Keratinocyte (primary cell): ENCODE measurements around the gene BNC1. TPM values are rescaled to one million over a fixed set of nuclear protein-coding genes. Genes with fewer than 3 reads are reported as not detected.
A peak's percentile ranks its signal among the peaks of the same experiment; 100 is the strongest.

Experiments used
- DNase-seq: peaks from one replicate; pipeline ENCODE4 v3.0.0-alpha.2; 2011; ENCODE audit warnings: low read depth, missing footprints, low spot score
- FAIRE-seq: peaks from 2 replicates; lab custom pipeline; 2011; peaks lifted over from hg19 to GRCh38; lab: Jason Lieb, UNC
- H2AFZ ChIP-seq: 2 replicates; pipeline ENCODE4 v1.6.0; 2012; ENCODE audit warnings: low read length, control low read depth, inconsistent platforms; ENCODE audit not compliant: control insufficient read depth
- H3K27ac ChIP-seq: 2 replicates; pipeline ENCODE4 v1.5.1; 2011; ENCODE audit warnings: low read length; ENCODE audit not compliant: control insufficient read depth, insufficient read depth
- H3K27me3 ChIP-seq: 3 replicates; pipeline ENCODE4 v1.6.0; 2011; ENCODE audit warnings: low read length; ENCODE audit not compliant: control insufficient read depth, insufficient read depth; ENCODE audit errors: extremely low read depth
- H3K36me3 ChIP-seq, 2 experiments: 2 replicates in 1 of 2; 3 replicates in 1 of 2; pipeline ENCODE4 v1.5.1; 2011; ENCODE audit warnings: low read length in 2 of 2, mild to moderate bottlenecking in 1 of 2; ENCODE audit not compliant: control insufficient read depth in 2 of 2, insufficient read depth in 2 of 2; ENCODE audit errors: extremely low read depth in 1 of 2
- H3K4me1 ChIP-seq: 3 replicates; pipeline ENCODE4 v1.5.1; 2011; ENCODE audit warnings: low read length; ENCODE audit not compliant: control insufficient read depth, insufficient read depth; ENCODE audit errors: extremely low read depth
- H3K4me2 ChIP-seq: 3 replicates; pipeline ENCODE4 v1.6.0; 2011; ENCODE audit warnings: low read depth, low read length; ENCODE audit not compliant: control insufficient read depth, insufficient read depth; ENCODE audit errors: extremely low read depth
- H3K4me3 ChIP-seq, 3 experiments: fragments of 200-600 bp in 1 of 3; sonication (generic) in 1 of 3; 2 replicates in 2 of 3; 3 replicates in 1 of 3; pipeline ENCODE4 v1.5.1; 2011 to 2016; ENCODE audit warnings: low read length in 3 of 3, mild to moderate bottlenecking in 3 of 3, control low read depth in 2 of 3, inconsistent platforms in 1 of 3, low read depth in 1 of 3, mixed read lengths in 1 of 3, mixed run types in 1 of 3, moderate library complexity in 1 of 3; ENCODE audit not compliant: control insufficient read depth in 2 of 3, insufficient read depth in 2 of 3; ENCODE audit errors: extremely low read depth in 1 of 3
- H3K79me2 ChIP-seq: 2 replicates; pipeline ENCODE4 v1.6.0; 2012; ENCODE audit warnings: low read length; ENCODE audit not compliant: control insufficient read depth, insufficient read depth
- H3K9ac ChIP-seq: 3 replicates; pipeline ENCODE4 v1.6.0; 2011; ENCODE audit warnings: low read length; ENCODE audit not compliant: control insufficient read depth, insufficient read depth; ENCODE audit errors: extremely low read depth
- H3K9me1 ChIP-seq: 3 replicates; pipeline ENCODE4 v1.6.0; 2011; ENCODE audit warnings: low read length; ENCODE audit not compliant: control insufficient read depth, insufficient read depth; ENCODE audit errors: extremely low read depth
- H3K9me3 ChIP-seq: 2 replicates; pipeline ENCODE4 v1.5.1; 2012; ENCODE audit warnings: low read depth, low read length; ENCODE audit not compliant: control insufficient read depth
- H4K20me1 ChIP-seq: 3 replicates; pipeline ENCODE4 v1.6.0; 2011; ENCODE audit warnings: low read length; ENCODE audit not compliant: control insufficient read depth, insufficient read depth; ENCODE audit errors: extremely low read depth
- CTCF ChIP-seq, 3 experiments: IDR thresholded peaks in 1 of 3; conservative IDR thresholded peaks in 1 of 3; optimal IDR thresholded peaks in 1 of 3; 2 replicates in 2 of 3; 3 replicates in 1 of 3; pipeline versions ENCODE3 to v1.5.1; 2011; ENCODE audit warnings: low read length in 3 of 3, mild to moderate bottlenecking in 3 of 3, moderate library complexity in 2 of 3, control low read depth in 1 of 3, inconsistent platforms in 1 of 3; ENCODE audit not compliant: insufficient read depth in 2 of 3; ENCODE audit errors: extremely low read depth in 1 of 3
- EZH2 ChIP-seq: IDR thresholded peaks from one replicate; pipeline ENCODE4 v1.6.1; 2012; ENCODE audit warnings: inconsistent platforms, mild to moderate bottlenecking, low read length, moderate library complexity
- dilution Hi-C: fragments of 300-500 bp; cut with MboI; formaldehyde crosslinking; loops from one replicate; pipeline ENCODE4 v1.7.0; 2020; ENCODE audit warnings: low sequenced_read_pairs; ENCODE audit not compliant: extremely low pct_ligation_motif_present
- polyA plus RNA-seq, 5 experiments: library from polyadenylated mRNA; depleted of rRNA in 3 of 5; stranded (reverse) in 3 of 5; stranded (forward) in 1 of 5; unstranded in 1 of 5; fragments of >200 nt; gene quantifications; 1 replicate in 1 of 5; 2 replicates in 3 of 5; 3 replicates in 1 of 5; pipeline versions ENCODE4 v1.2.1 to v1.2.3, GENCODE V29; 2011 to 2012; ENCODE audit warnings: missing spikeins in 2 of 5, low read depth in 1 of 5, low replicate concordance in 1 of 5

Gene BNC1
- polyA plus RNA-seq, 1 donor (not counting 4 experiments of a cell fraction or from before 2014, with no cell fraction given) = 137 TPM

GRCh38 chr15:83219026-83219425, 65.4 kb downstream of the BNC1 start:
- no peak for TF ChIP-seq CTCF (optimal IDR thresholded peaks at IDR 0.05 in 1 of 3, IDR thresholded peaks at IDR 0.05 in 1 of 3, conservative IDR thresholded peaks at IDR 0.05 in 1 of 3; ENCODE audit: extremely low read depth in 1 of 3, insufficient read depth in 2 of 3, low read length in 3 of 3)
- no peak for TF ChIP-seq EZH2
- no peaks in the 10 kb centered on the region for H3K9me3 ChIP-seq
- no peak for DNase-seq
- no peak overlapping the region for H3K4me3 ChIP-seq
- no peaks in the 10 kb centered on the region for H3K4me1 ChIP-seq
- H4K20me1 ChIP-seq = no peaks in the 10 kb centered on the region
- H3K4me2 ChIP-seq = no peak overlapping the region
- H3K27me3 ChIP-seq = no peaks in the 10 kb centered on the region
- no peak overlapping the region for H3K27ac ChIP-seq
- no peak overlapping the region for H3K9ac ChIP-seq
- H3K36me3 ChIP-seq = no peaks in the 10 kb centered on the region
- no peaks in the 10 kb centered on the region for H3K79me2 ChIP-seq
- peak; percentile 58 for FAIRE-seq
- H3K9me1 ChIP-seq = no peaks in the 10 kb centered on the region
- H2AFZ ChIP-seq = no peak overlapping the region
- dilution Hi-C loops = no loop called here

- Histone ChIP-seq H3K27ac (no peak overlapping the region), H3K79me2 (no peaks in the 10 kb centered on the region), H3K27me3 (no peaks in the 10 kb centered on the region), H3K4me2 (no peak overlapping the region), H3K9me1 (no peaks in the 10 kb centered on the region), H3K4me1 (no peaks in the 10 kb centered on the region), H3K4me3 (no peak overlapping the region), H4K20me1 (no peaks in the 10 kb centered on the region), H3K36me3 (no peaks in the 10 kb centered on the region), H3K9me3 (no peaks in the 10 kb centered on the region), H2AFZ (no peak overlapping the region), H3K9ac (no peak overlapping the region)
- DNase-seq = no peak
- no peak for FAIRE-seq
- dilution Hi-C loops = no loop called here
- TF ChIP-seq CTCF (optimal IDR thresholded peaks at IDR 0.05 in 1 of 3, IDR thresholded peaks at IDR 0.05 in 1 of 3, conservative IDR thresholded peaks at IDR 0.05 in 1 of 3; ENCODE audit: extremely low read depth in 1 of 3, insufficient read depth in 2 of 3, low read length in 3 of 3) = no peak
- TF ChIP-seq EZH2 = no peak
Observed at GRCh38 chr15:83215306-83215705, 69.2 kb downstream of the BNC1 start.
